Mesothelial cell of epicardium (in vitro differentiated cells): Measurements from ENCODE around the gene RHOBTB3. TPM values are rescaled to one million over a fixed set of nuclear protein-coding genes. Genes with fewer than 3 reads are reported as not detected.
A peak's percentile ranks its signal among the peaks of the same experiment; 100 is the strongest.

ENCODE experiments used
- DNase-seq, 2 experiments: peaks; one replicate each; pipeline ENCODE4 v3.0.0; 2021; ENCODE audit warnings: low spot score in 2 of 2; ENCODE audit not compliant: unreplicated experiment in 2 of 2
- H3K27ac Mint-ChIP-seq: 2 replicates; pipeline ENCODE4 v1.8.0; 2021; ENCODE audit warnings: mixed read lengths
- H3K27me3 Mint-ChIP-seq: 2 replicates; pipeline ENCODE4 v1.8.0; 2021; ENCODE audit warnings: low read depth, mixed read lengths
- H3K36me3 Mint-ChIP-seq: 2 replicates; pipeline ENCODE4 v1.8.0; 2021; ENCODE audit warnings: mixed read lengths
- H3K4me1 Mint-ChIP-seq: 2 replicates; pipeline ENCODE4 v1.8.0; 2021; ENCODE audit warnings: mixed read lengths
- H3K4me3 Mint-ChIP-seq: 2 replicates; pipeline ENCODE4 v1.8.0; 2021; ENCODE audit warnings: mild to moderate bottlenecking, moderate library complexity, mixed read lengths
- H3K9me3 Mint-ChIP-seq: 2 replicates; pipeline ENCODE4 v1.8.0; 2021; ENCODE audit warnings: mixed read lengths
- CTCF ChIP-seq: fragments of 200-600 bp; sonication (generic); IDR thresholded peaks from one replicate; pipeline ENCODE4 v1.5.0; 2021; ENCODE audit warnings: antibody characterized with exemption; ENCODE audit not compliant: unreplicated experiment
- total RNA-seq: library from RNA; stranded (reverse); gene quantifications from 3 replicates; pipeline ENCODE4 v1.2.1, GENCODE V29; 2021

Gene RHOBTB3
- total RNA-seq, 1 donor from 2014 or later: 153 TPM

- Mint-ChIP-seq H3K4me1 (peaks cover under 1% of the 10 kb centered on the region), H3K36me3 (peaks cover 17% of the 10 kb centered on the region), H3K27me3 (no peaks in the 10 kb centered on the region), H3K27ac (peak overlapping the region; percentile 11), H3K9me3 (no peaks in the 10 kb centered on the region), H3K4me3 (no peak overlapping the region)
- no peak for TF ChIP-seq CTCF
- DNase-seq: no peak
Observed at GRCh38 chr5:95799191-95799835, 68.2 kb downstream of the RHOBTB3 start.

DNA sequence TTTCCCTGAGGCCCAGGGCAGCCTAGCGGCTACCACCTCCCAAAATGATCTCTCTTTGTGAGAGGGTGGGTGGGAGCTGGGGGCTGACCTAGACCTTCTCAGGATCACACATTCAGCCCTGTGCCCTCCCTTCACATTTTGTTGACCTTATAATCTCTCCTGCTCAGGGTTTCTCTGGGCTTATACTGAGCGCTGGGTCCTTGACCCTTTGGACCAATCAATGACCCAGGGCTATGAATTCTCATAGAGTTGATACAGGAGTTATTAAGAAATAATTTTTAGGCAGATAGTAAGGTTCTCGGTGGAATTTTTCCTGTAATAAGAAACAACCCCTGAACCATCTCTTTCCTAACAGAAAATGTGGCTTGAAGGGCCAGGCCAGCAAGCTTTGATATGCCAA is 69.4 kb downstream of the RHOBTB3 start:
- peaks cover 8% of the 10 kb centered on the region for H3K9me3 Mint-ChIP-seq
- no peak for TF ChIP-seq CTCF
- H3K27me3 Mint-ChIP-seq: no peaks in the 10 kb centered on the region
- no peak for DNase-seq
- no peak overlapping the region for H3K4me3 Mint-ChIP-seq
- peaks cover 26% of the 10 kb centered on the region for H3K36me3 Mint-ChIP-seq
- no peak overlapping the region for H3K27ac Mint-ChIP-seq
- H3K4me1 Mint-ChIP-seq: no peaks in the 10 kb centered on the region

DNA sequence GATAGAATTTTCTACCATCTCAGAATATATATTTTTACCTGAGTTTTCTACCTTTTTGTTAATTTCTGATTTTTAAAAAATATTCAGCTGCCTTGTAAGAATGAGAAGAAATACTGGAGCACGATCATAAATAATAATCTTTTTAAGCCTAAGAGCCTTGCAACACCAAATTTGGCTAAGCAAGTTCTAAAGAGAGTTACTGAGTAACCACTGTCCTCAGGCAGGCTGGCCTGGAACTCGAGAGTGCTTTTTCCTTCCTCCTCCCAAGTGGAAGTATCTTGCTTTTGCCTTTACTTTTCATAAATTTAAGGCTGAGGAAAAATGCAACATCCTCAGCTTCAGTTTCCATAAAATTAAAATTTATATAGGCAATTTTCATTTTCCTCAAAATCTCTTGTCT is 70.4 kb downstream of the RHOBTB3 start:
- Mint-ChIP-seq H3K27me3 (no peaks in the 10 kb centered on the region), H3K9me3 (peaks cover 8% of the 10 kb centered on the region), H3K36me3 (peaks cover 23% of the 10 kb centered on the region), H3K4me1 (no peaks in the 10 kb centered on the region), H3K4me3 (no peak overlapping the region), H3K27ac (peak overlapping the region; percentile 32)
- no peak for TF ChIP-seq CTCF
- no peak for DNase-seq

DNA sequence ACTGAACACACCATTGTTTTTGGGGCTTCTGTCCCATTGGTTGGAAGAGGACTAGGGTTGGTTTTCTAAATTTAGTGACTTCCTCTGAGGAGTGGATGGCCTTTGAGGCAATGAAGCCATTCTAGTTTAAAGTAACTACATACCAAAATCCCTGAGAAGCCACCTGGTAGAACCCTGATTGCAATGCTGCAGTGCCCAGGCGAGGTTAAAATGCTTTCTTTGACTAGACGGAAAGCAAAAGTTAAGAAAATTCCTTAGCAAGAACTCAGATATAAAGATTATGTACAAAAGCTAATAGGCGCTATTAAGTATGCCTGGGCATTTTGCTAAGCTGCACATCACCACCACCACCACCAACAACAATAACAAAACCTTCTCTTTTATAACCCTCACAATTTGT is 70.8 kb downstream of the RHOBTB3 start:
- H3K27me3 Mint-ChIP-seq: no peaks in the 10 kb centered on the region
- no peak overlapping the region for H3K4me3 Mint-ChIP-seq
- H3K27ac Mint-ChIP-seq: peak overlapping the region; percentile 32
- peaks cover 22% of the 10 kb centered on the region for H3K36me3 Mint-ChIP-seq
- no peaks in the 10 kb centered on the region for H3K4me1 Mint-ChIP-seq
- peaks cover 8% of the 10 kb centered on the region for H3K9me3 Mint-ChIP-seq
- no peak for DNase-seq
- no peak for TF ChIP-seq CTCF

DNA sequence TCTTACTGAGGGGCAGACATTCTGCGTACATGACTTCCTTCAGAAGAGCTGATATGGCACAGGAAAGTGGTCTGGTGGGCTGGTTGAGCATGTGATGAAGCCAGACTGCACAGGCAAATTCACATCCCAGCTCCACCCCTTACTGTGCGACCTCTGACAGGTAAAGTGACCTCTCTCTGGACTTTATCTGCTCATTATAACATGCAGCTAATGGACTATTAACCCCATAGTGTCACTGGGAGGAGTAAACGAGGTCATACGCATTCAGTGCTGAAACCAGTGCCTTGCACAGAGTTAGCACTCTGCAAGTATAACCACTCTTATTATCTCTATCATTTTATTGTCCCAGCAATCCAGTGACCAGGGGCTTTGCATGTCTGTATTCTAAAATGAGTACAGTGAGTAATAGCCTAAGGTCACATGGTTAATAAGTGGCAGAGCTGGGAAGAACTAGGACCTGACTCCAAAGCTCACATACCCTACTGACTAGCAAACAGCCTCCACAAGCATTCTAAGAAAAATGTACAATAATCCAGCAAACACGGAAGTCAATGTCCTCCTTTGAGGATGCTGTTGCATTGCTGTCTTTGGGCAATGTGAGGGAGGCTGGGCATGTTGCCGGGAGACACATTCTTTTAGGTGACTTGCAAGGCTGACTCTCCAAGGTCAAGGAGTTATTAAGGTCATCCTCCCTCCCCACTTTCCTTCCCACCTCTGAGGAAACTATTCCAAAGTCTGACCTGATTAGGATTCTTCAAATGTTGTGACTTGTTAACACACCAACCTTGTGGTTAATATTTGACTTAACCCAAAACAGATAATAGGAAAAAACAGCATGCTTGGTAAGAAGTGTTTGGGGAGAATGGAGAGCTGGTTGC is 72.4 kb downstream of the RHOBTB3 start:
- Mint-ChIP-seq H3K4me1 (peaks cover 1% of the 10 kb centered on the region), H3K4me3 (no peak overlapping the region), H3K9me3 (peaks cover 8% of the 10 kb centered on the region), H3K36me3 (peaks cover 15% of the 10 kb centered on the region), H3K27ac (no peak overlapping the region), H3K27me3 (no peaks in the 10 kb centered on the region)
- DNase-seq: no peak
- TF ChIP-seq CTCF: no peak
